GM19324 (cell line): Measurements from ENCODE around the gene MAP2K6.

Experiments
- ATAC-seq: cut with Tn5 transposase; IDR thresholded peaks from one replicate; pipeline ENCODE4 v1.9.1; 2021; ENCODE audit warnings: mild to moderate bottlenecking, moderate library complexity; ENCODE audit not compliant: unreplicated experiment, low FRiP score

MAP2K6 gene

DNA sequence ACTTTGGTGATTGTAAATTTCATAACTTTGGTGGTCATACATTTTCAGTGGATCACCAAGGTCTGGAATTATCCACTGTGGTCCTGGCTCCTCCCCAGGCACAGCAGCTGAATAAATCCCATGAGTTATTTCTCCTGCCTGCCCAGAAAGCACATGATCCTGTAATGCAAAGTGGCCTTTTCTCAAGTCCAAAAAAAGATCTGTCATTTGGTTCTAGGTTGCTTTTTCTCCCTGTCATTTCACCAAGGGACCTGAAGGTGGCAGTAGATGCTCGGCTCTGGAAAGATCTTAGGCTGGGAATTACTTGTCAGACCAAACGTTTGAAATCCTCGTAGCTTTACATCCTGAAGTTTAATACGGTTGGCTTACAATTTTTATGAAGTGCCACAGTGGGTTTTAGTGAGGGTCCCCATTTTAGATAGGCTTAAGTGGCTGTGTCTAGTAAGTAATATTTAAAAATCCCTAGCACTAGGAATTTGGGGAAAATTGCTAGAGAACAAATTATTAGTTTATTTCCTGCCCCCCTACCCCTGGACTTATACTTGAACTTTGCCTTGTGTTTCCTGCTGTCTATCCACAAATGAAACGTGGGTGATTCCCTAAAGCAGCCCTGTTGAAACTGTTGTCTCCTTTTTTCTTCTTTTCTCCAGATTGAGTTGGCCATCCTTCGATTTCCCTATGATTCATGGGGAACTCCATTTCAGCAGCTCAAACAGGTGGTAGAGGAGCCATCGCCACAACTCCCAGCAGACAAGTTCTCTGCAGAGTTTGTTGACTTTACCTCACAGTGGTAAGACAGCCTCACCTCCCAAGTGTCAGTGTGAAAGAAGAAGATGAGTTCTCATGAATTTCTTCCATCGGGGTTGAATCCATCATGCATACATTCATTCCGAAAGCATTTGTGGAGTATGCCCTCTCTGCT, 111.7 kb downstream of the MAP2K6 start:
- no peak for ATAC-seq

DNA sequence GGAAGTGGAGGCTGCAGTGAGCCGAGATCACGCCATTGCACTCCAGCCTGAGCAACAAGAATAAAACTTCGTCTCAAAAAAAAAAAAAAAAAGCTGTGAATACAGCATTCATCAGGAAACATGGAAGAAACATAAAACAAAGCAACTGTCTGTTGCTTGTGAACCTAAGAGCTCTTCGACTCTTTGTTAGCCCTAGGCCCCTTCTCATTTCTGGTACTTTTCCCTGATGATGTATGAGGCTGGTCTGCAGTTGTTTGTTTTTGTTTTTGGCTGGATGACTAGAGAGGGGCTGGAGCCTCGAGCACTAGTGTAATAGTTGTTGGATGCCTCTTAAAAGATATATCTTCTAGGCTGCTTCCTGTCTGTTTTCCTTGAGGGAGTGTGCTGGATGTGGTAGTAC, 113.5 kb downstream of the MAP2K6 start:
- no peak for ATAC-seq

DNA sequence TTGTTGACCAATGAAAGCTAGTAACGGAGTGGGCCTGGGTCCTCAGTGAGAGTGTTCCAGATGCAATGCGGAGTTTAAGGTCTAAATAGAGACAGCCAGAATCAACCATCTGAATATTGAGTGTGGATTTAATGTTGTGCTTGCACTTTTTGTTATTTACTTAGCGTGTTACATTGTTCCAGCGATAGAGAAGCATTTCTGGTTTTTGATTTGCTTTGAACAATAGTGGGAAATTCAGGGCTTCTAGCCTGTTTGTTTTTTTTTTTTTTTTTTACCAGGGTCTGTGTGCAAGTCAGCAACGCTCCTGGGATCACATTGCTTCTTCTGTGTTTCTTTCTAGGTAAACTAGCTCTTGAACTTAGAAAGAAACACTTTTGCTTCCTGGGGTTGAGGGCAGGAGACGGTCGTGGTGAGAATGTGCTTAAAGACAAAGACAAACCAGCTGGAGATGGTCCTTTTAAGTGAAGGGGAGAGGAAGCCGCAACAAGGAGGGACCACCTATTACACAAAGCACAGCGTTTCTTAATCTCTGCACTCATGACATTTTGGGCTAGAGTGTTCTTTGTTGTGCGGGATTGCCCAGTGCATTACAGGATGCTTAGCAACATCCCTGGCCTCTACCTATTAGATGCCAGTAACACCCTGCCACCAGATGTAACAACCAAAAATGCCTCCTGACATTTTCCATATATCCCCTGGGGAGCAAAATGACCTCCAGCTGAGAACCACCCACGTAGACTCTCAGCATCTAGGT, 119.2 kb downstream of the MAP2K6 start:
- no peak for ATAC-seq

- ATAC-seq: no peak
These were observed 119.7 kb downstream of the MAP2K6 start for GRCh38 chr17:69534235-69534621.

- no peak for ATAC-seq
These were observed 120.6 kb downstream of the MAP2K6 start for GRCh38 chr17:69535016-69535570.

GRCh38 chr17:69538795-69539194, 124.3 kb downstream of the MAP2K6 start:
- no peak for ATAC-seq

DNA sequence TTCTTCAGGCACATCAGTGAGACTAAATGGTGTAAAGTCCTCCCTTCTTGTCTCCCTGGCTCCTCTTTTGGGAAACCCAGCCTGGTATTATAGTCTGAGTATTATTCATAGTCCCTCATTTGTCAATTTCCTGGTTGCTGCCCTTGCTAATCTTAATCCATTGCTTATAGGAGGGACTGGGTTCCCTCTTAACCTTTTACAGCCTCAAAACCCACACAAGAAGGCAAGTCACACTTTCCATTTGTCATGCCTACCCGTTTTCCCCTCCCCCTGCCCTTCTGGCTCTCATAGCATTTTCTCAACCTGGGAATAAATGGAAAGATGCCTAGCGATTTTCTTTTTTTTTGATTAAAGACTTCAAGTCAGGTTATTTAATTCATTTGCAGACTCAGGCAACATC, 124.8 kb downstream of the MAP2K6 start:
- no peak for ATAC-seq

DNA sequence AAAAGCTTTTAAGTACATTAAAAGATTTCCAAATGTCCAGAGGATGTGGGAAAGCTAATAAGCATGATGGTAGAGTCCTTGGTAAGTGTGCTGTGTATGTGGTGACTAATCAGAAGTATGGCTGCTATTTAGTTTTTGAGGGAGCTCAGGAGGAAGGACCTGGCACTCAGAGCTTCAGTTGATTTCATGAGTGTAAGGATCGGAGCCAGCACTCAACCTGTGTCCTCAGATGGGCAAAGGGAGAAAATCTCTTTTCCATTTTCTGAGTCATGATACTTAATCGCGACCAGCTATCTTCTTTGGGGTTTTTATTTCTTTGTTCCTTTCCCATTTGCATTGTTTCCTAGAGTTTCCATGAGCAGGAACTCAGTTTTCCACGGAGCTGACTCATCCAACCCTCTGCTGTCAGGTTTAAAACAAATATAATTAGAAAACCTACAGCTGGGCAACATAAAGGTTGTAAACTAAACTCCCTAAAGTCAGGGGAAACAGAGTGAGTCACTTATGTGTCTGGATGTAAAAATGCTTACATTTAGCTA, 125.4 kb downstream of the MAP2K6 start:
- ATAC-seq: no peak

DNA sequence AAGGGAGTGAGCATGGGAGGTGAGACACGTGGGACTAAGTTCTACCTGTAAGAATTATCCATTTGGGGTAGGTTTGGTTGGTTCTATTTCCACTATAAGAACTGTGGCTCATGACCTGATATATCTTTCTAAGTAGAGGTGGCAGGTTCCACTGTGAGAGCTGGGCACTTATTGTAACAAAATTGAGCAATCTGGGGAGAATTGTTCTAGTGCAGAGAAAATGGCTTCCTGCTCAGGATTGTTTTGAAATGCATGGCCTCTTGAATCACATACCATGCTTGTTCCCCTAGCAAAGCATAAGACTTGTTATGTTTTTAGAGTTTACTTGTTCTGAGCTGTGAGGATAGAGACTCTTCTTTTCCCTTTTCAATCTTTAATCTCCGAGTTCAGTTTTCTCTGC, 125.9 kb downstream of the MAP2K6 start:
- ATAC-seq: no peak

GRCh38 chr17:69547230-69547629, 132.7 kb downstream of the MAP2K6 start:
- no peak for ATAC-seq

DNA sequence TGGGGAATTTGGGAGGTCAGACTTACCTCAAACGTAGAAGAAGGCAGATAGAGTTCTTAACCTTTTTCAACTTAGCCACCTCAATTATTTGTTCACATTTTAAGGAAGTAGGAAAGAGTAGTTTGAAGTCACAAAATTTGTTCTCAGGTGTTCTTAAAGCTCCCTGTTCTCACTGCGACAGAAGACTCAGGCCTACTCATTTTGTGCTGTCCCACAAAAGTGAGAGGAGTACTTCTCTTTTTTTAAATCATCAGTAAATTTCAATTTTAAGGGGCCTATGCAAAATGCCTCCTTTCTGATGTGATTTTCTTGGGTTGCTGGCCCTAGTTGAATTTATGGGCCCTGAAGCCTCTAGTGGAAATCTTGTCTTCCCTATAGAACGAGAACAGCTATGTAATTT, 133.4 kb downstream of the MAP2K6 start:
- ATAC-seq: peak; percentile 60

DNA sequence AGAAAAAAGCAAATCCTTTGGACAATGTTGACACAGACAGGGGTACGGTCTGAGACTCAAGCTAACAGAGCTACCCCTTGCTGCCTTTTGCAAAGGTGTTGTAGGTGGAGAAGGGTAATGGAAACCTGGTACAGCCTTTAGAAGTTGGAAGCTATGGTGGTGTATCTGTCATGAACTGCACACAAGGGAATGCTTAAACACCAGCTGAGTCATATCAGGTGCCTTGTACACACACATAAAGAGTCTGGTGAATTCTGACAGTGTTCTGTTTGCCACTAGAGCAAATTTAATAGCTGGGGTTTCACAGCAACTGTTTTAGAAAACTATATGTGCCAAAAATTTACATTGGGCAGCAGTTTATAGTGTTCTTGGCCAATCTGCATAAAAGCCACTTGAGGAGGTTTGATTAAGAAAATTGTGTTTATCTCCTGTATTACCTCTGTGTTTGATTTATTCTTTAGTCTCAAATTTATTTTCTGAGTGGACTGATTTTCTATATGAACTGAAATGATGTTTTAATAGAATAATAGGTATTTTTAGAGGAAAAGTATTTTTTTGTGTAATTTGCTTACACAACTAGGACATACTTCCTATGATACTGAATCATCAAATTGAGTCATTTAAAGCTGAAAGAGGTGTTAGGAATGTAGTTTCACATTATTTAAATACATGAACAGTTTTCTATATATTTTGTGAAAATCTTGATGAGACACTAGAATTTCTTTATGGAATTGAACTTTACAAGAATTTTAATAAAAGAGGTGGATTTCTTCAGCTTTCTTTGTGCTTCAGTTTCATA, 136.9 kb downstream of the MAP2K6 start:
- no peak for ATAC-seq

DNA sequence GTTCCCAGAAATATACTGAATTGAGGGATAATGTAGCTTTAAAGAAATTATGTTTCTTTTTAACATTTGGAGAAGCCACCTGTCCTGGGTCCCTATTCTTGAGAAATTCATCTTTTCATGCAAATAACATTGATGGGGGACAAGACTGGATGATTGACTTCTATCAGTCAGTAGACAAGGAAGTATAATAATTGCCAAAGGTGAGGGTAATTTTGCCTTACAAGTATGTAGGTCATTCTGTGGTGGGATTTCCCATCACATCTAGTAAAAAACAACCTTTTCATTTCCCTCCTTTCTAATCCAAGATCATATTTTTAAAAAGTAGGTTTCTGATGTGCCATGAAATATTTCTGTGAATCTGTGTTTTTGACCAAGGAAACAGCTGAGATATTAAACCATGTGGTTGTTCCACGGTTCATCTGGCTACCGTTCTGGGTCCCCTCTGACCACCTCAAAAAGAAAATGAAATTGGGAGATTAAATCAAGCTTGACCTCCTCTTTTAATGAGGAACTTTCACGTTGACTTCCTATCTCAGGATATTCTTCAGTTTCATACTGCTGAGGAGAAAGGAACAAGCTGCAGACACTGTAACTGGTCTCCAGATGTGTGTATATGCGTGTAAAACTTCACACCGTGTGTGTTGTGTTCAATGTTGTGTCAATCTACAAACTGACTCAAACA, 138.6 kb downstream of the MAP2K6 start:
- ATAC-seq: no peak

- no peak for ATAC-seq
These were observed 140.6 kb downstream of the MAP2K6 start for GRCh38 chr17:69555056-69555455.

GRCh38 chr17:69557339-69557738, 142.8 kb downstream of the MAP2K6 start:
- no peak for ATAC-seq

GRCh38 chr17:69558796-69559195, 144.3 kb downstream of the MAP2K6 start:
- no peak for ATAC-seq

DNA sequence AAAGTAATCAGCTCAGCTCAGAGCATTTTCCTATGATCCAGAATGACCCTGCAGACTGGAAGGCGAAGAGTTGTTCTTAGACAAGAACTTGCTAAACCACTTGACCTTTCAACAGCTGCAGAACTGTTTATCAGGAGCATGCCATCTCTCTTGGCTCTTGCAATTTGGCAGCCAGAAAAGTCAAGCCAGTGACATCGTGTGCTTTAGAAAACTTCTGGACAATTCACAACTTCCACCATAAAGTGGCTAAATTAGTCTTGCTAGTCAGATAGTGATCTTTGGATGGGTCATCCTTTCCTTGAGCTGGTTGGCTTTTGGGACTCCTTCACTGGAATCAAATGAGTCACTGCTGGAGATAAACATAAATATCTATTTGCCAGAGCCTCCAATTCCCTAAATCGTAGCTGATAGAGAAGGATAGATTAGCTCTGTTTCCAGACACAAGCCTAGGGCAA, 146.5 kb downstream of the MAP2K6 start:
- no peak for ATAC-seq

DNA sequence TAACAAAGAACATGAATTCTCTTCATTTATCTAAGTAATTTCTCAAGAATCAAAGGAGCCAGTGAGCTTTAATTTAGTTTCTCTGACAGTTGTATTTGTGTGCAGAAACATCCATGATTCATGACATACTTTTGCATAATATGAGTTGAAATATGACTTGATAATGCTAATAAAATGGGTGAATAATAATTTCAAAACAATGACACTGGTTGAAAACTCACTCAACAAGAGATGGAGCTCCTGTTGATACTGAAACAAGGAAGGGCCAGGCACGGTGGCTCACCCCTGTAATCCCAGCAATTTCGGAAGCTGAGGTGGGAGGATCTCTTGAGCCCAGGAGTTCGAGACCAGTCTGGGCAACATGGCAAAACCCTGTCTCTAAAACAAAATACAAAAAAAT, 147.0 kb downstream of the MAP2K6 start:
- no peak for ATAC-seq

GRCh38 chr17:69565447-69565846, 150.9 kb downstream of the MAP2K6 start:
- ATAC-seq: no peak

GRCh38 chr17:69567130-69567529, 152.6 kb downstream of the MAP2K6 start:
- ATAC-seq: no peak
